Middle frontal gyrus (tissue), 1 donor: ENCODE data around the gene UNC5CL.
"Not testable (repeated sequence)": the region's sequence is repeated elsewhere in the genome, so short reads cannot be mapped to it uniquely, and the experiment has no call there.

Source experiments
- DNase-seq: peaks from one replicate; pipeline ENCODE4 v3.0.0-alpha.2; 2015; ENCODE audit warnings: low spot score; ENCODE audit errors: extremely low spot score

Gene UNC5CL

GRCh38 chr6:41008011-41008410 is 31.0 kb downstream of the UNC5CL start:
- no peak for DNase-seq

- not testable (repeated sequence) for DNase-seq
Observed at GRCh38 chr6:41006980-41007379, 32.0 kb downstream of the UNC5CL start.

GRCh38 chr6:41006217-41006616 is 32.8 kb downstream of the UNC5CL start:
- DNase-seq = not testable (repeated sequence)

GRCh38 chr6:41002168-41002567 is 36.9 kb downstream of the UNC5CL start:
- DNase-seq = no peak

- no peak for DNase-seq
Observed at GRCh38 chr6:41000248-41000647, 38.8 kb downstream of the UNC5CL start.

- no peak for DNase-seq
Observed at GRCh38 chr6:40999569-40999968, 39.5 kb downstream of the UNC5CL start.

GRCh38 chr6:40998661-40999060 is 40.4 kb downstream of the UNC5CL start:
- no peak for DNase-seq

- no peak for DNase-seq
Observed at GRCh38 chr6:40997234-40997957, 41.6 kb downstream of the UNC5CL start.

GRCh38 chr6:40996591-40997233 is 42.3 kb downstream of the UNC5CL start:
- no peak for DNase-seq

GRCh38 chr6:40992746-40993145 is 46.3 kb downstream of the UNC5CL start:
- DNase-seq = no peak

GRCh38 chr6:40990301-40990700 is 48.7 kb downstream of the UNC5CL start:
- DNase-seq = no peak

GRCh38 chr6:40989204-40990169 is 49.5 kb downstream of the UNC5CL start:
- DNase-seq = no peak

- no peak for DNase-seq
Observed at GRCh38 chr6:40988634-40989033, 50.4 kb downstream of the UNC5CL start.

GRCh38 chr6:40986921-40987819 is 51.9 kb downstream of the UNC5CL start:
- no peak for DNase-seq

GRCh38 chr6:40986364-40986763 is 52.7 kb downstream of the UNC5CL start:
- no peak for DNase-seq

- DNase-seq = no peak
Observed at GRCh38 chr6:40983752-40984151, 55.3 kb downstream of the UNC5CL start.

GRCh38 chr6:40982917-40983316 is 56.1 kb downstream of the UNC5CL start:
- no peak for DNase-seq

- no peak for DNase-seq
Observed at GRCh38 chr6:40978687-40979289, 60.2 kb downstream of the UNC5CL start.

- DNase-seq = no peak
Observed at GRCh38 chr6:40977695-40978094, 61.3 kb downstream of the UNC5CL start.

GRCh38 chr6:40977085-40977484 is 61.9 kb downstream of the UNC5CL start:
- no peak for DNase-seq
